ENCODE results near the gene NIPAL3.

GRCh38 chr1:24490101-24490781, 74.6 kb downstream of the NIPAL3 start:
- no peak for TF ChIP-seq CTCF (conservative IDR thresholded peaks at IDR 0.05; ENCODE audit: low read depth, low read length)
- no peak for TF ChIP-seq EZH2 (IDR thresholded peaks at IDR 0.05; ENCODE audit: borderline replicate concordance, low read depth, low read length, poor library complexity, severe bottlenecking)
